Panc1 (cell line): ENCODE data around the gene WASF3.

Source experiments
- POLR2AphosphoS5 ChIP-seq: IDR thresholded peaks from 2 replicates; pipeline ENCODE4 v1.6.1; 2012; ENCODE audit warnings: mild to moderate bottlenecking, low read depth, low read length, moderate library complexity
- TF ChIP-seq, protein P1 (sequence below): fragments of 450-650 bp; IDR thresholded peaks from 2 replicates; pipeline ENCODE4 v1.5.1; 2017; ENCODE audit warnings: mild to moderate bottlenecking

DNA sequence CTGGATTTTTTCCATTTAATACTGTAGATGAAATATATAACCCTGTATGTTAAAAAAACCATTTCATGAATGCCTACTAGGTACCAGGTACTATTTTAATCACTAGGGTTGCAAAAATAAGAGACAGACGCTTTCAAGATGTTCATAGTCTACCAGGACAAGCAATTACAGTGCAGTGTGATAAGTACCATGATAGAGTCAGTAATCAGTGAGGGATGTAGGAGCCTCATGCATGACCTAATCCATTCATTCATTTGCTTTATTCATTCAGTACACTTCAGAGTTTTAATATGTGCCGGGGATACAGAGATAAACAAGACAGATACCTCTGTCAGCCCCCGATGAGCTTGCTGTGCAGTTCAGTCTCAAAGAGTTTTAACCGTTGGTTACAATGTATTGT, 3.0 kb downstream of the WASF3 start:
- TF ChIP-seq, protein P1, sequence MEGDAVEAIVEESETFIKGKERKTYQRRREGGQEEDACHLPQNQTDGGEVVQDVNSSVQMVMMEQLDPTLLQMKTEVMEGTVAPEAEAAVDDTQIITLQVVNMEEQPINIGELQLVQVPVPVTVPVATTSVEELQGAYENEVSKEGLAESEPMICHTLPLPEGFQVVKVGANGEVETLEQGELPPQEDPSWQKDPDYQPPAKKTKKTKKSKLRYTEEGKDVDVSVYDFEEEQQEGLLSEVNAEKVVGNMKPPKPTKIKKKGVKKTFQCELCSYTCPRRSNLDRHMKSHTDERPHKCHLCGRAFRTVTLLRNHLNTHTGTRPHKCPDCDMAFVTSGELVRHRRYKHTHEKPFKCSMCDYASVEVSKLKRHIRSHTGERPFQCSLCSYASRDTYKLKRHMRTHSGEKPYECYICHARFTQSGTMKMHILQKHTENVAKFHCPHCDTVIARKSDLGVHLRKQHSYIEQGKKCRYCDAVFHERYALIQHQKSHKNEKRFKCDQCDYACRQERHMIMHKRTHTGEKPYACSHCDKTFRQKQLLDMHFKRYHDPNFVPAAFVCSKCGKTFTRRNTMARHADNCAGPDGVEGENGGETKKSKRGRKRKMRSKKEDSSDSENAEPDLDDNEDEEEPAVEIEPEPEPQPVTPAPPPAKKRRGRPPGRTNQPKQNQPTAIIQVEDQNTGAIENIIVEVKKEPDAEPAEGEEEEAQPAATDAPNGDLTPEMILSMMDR: no peak
- no peak for TF ChIP-seq POLR2AphosphoS5
